GM12878 (cell line): ENCODE data around the gene TMBIM1. TPM values are rescaled to one million over a fixed set of nuclear protein-coding genes. Genes with fewer than 3 reads are reported as not detected.

Experiments used
- BHLHE40 ChIP-seq, 2 experiments: fragments of 450-650 bp in 1 of 2; IDR thresholded peaks; 2 replicates each; pipeline ENCODE4 v1.6.1; 2011 to 2017; ENCODE audit warnings: low read depth in 2 of 2, borderline replicate concordance in 1 of 2, improper control_type of control experiment in 1 of 2, low read length in 1 of 2, mild to moderate bottlenecking in 1 of 2
- CBX3 ChIP-seq: fragments of 200-600 bp; sonication (generic); IDR thresholded peaks from 2 replicates; pipeline ENCODE4 v1.6.1; 2016; ENCODE audit warnings: low read depth, borderline replicate concordance
- CBX5 ChIP-seq: sonication (generic); IDR thresholded peaks from 2 replicates; pipeline ENCODE4 v1.6.1; 2016; ENCODE audit warnings: low read depth, moderate library complexity, mild to moderate bottlenecking, inconsistent platforms
- CREB1 ChIP-seq: IDR thresholded peaks from 2 replicates; pipeline ENCODE4 v1.6.1; 2012; ENCODE audit warnings: low read depth, mild to moderate bottlenecking, inconsistent platforms
- ELK1 ChIP-seq: IDR thresholded peaks from 2 replicates; pipeline ENCODE4 v1.6.1; 2012; ENCODE audit warnings: low read depth, low read length, improper control_type of control experiment
- EP300 ChIP-seq, 2 experiments: fragments of 150-350 bp in 1 of 2; IDR thresholded peaks; 2 replicates each; pipeline ENCODE4 v1.6.1; 2011 to 2012; ENCODE audit warnings: low read depth in 2 of 2, low read length in 2 of 2, borderline replicate concordance in 1 of 2, improper control_type of control experiment in 1 of 2, inconsistent platforms in 1 of 2; ENCODE audit not compliant: control insufficient read depth in 1 of 2
- ETV6 ChIP-seq, 2 experiments: fragments of 450-650 bp in 1 of 2; IDR thresholded peaks in 1 of 2; conservative IDR thresholded peaks in 1 of 2; 2 replicates each; pipeline ENCODE4 v1.6.1; 2014; ENCODE audit warnings: antibody characterized with exemption in 1 of 2, borderline replicate concordance in 1 of 2, low read depth in 1 of 2, mild to moderate bottlenecking in 1 of 2, moderate library complexity in 1 of 2
- FOS ChIP-seq: IDR thresholded peaks from 3 replicates; pipeline ENCODE4 v1.6.1; 2011; ENCODE audit warnings: borderline replicate concordance; ENCODE audit not compliant: insufficient read length; ENCODE audit errors: extremely low read depth
- GATAD2B ChIP-seq: fragments of 450-650 bp; conservative IDR thresholded peaks from 2 replicates; pipeline ENCODE4 v1.6.1; 2017; ENCODE audit warnings: low read depth, mild to moderate bottlenecking, moderate library complexity
- HCFC1 ChIP-seq: fragments of 150-350 bp; IDR thresholded peaks from 2 replicates; pipeline ENCODE4 v1.6.1; 2014; ENCODE audit warnings: low read length
- HDAC6 ChIP-seq: fragments of 200-600 bp; sonication (generic); IDR thresholded peaks from one replicate; pipeline ENCODE4 v1.8.0; 2017; ENCODE audit warnings: antibody characterized with exemption; ENCODE audit not compliant: unreplicated experiment
- MEF2B ChIP-seq: fragments of 450-650 bp; IDR thresholded peaks from 2 replicates; pipeline ENCODE4 v1.6.1; 2018; ENCODE audit warnings: mild to moderate bottlenecking, moderate library complexity; ENCODE audit not compliant: partially characterized antibody, poor library complexity, severe bottlenecking
- MYB ChIP-seq: fragments of 150-350 bp; IDR thresholded peaks from 2 replicates; pipeline ENCODE4 v1.6.1; 2014; ENCODE audit warnings: mild to moderate bottlenecking, low read depth, low read length, borderline replicate concordance
- NBN ChIP-seq: fragments of 450-650 bp; IDR thresholded peaks from 2 replicates; pipeline ENCODE4 v1.6.1; 2016
- NFYA ChIP-seq: IDR thresholded peaks from 2 replicates; pipeline ENCODE4 v1.6.1; 2011; ENCODE audit warnings: low read depth, mild to moderate bottlenecking, low read length, improper control_type of control experiment, borderline replicate concordance
- NFYB ChIP-seq: IDR thresholded peaks from 2 replicates; pipeline ENCODE4 v1.6.1; 2011; ENCODE audit warnings: low read depth, mild to moderate bottlenecking, low read length, improper control_type of control experiment, moderate library complexity; ENCODE audit not compliant: insufficient read depth
- NRF1 ChIP-seq: conservative IDR thresholded peaks from 2 replicates; pipeline ENCODE4 v1.6.1; 2011; ENCODE audit warnings: mild to moderate bottlenecking, low read depth, low read length, improper control_type of control experiment
- PAX5 ChIP-seq: IDR thresholded peaks from 2 replicates; pipeline ENCODE4 v1.6.1; 2011; ENCODE audit warnings: low read depth, low read length, borderline replicate concordance
- RAD51 ChIP-seq: fragments of 450-650 bp; IDR thresholded peaks from 2 replicates; pipeline ENCODE4 v1.6.1; 2016; ENCODE audit warnings: moderate library complexity, mild to moderate bottlenecking, inconsistent platforms
- RB1 ChIP-seq: fragments of 450-650 bp; formaldehyde crosslinking; IDR thresholded peaks from 2 replicates; pipeline ENCODE4 v1.6.1; 2017; ENCODE audit warnings: mild to moderate bottlenecking, borderline replicate concordance
- RCOR1 ChIP-seq: conservative IDR thresholded peaks from 2 replicates; pipeline ENCODE4 v1.6.1; 2012; ENCODE audit warnings: low read depth, low read length, improper control_type of control experiment
- RUNX3 ChIP-seq: IDR thresholded peaks from 2 replicates; pipeline ENCODE4 v1.6.1; 2012; ENCODE audit warnings: low read length, inconsistent platforms
- SIX5 ChIP-seq: IDR thresholded peaks from 2 replicates; pipeline ENCODE4 v1.6.1; 2011; ENCODE audit warnings: mild to moderate bottlenecking, low read depth, low read length, moderate library complexity; ENCODE audit not compliant: severe bottlenecking
- SP1 ChIP-seq: IDR thresholded peaks from one replicate; pipeline ENCODE4 v1.6.1; 2011; ENCODE audit warnings: low read depth, low read length
- TBL1XR1 ChIP-seq: IDR thresholded peaks from 2 replicates; pipeline ENCODE4 v1.6.1; 2012; ENCODE audit warnings: low read depth, low read length, improper control_type of control experiment
- USF2 ChIP-seq: IDR thresholded peaks from 2 replicates; pipeline ENCODE4 v1.6.1; 2011; ENCODE audit warnings: low read depth, low read length, improper control_type of control experiment, borderline replicate concordance
- ZNF217 ChIP-seq: fragments of 450-650 bp; IDR thresholded peaks from 2 replicates; pipeline ENCODE4 v1.6.1; 2017; ENCODE audit warnings: antibody characterized with exemption, mild to moderate bottlenecking
- polyA plus RNA-seq, 11 experiments: library from polyadenylated mRNA; depleted of rRNA in 4 of 11; unstranded in 6 of 11; stranded (reverse) in 5 of 11; fragments of >200 nt; fragmentation: Nextera tagmentation in 4 of 11; fragmentation: Illumina TruSeq in 1 of 11; extraction: Ambion mirVana in 4 of 11; extraction: Trizol in 1 of 11; gene quantifications; 1 replicate in 1 of 11; 2 replicates in 10 of 11; pipeline versions ENCODE4 v1.2.1 to v1.2.3, GENCODE V29; 2011 to 2016; ENCODE audit warnings: inconsistent platforms in 2 of 11, missing spikeins in 2 of 11, low read depth in 1 of 11
- total RNA-seq, 4 experiments: library from RNA; depleted of rRNA in 3 of 4; stranded (reverse); fragments of >200 nt in 3 of 4; fragmentation: Illumina TruSeq in 1 of 4; extraction: Trizol in 1 of 4; gene quantifications; 2 replicates each; pipeline versions ENCODE4 v1.2.1 to v1.2.3, GENCODE V29; 2013 to 2021
- TF ChIP-seq, protein P1 (sequence below): IDR thresholded peaks from 2 replicates; pipeline ENCODE4 v1.6.1; 2011; ENCODE audit warnings: low read depth, mild to moderate bottlenecking, low read length, moderate library complexity, borderline replicate concordance; ENCODE audit errors: extremely low read depth

The TMBIM1 gene
- total and polyA plus RNA-seq, 10 of the 15 experiments (the other 5 are each of a cell fraction or from before 2014, with no cell fraction given): 6.1 to 38.3 (median 26.2) TPM

DNA sequence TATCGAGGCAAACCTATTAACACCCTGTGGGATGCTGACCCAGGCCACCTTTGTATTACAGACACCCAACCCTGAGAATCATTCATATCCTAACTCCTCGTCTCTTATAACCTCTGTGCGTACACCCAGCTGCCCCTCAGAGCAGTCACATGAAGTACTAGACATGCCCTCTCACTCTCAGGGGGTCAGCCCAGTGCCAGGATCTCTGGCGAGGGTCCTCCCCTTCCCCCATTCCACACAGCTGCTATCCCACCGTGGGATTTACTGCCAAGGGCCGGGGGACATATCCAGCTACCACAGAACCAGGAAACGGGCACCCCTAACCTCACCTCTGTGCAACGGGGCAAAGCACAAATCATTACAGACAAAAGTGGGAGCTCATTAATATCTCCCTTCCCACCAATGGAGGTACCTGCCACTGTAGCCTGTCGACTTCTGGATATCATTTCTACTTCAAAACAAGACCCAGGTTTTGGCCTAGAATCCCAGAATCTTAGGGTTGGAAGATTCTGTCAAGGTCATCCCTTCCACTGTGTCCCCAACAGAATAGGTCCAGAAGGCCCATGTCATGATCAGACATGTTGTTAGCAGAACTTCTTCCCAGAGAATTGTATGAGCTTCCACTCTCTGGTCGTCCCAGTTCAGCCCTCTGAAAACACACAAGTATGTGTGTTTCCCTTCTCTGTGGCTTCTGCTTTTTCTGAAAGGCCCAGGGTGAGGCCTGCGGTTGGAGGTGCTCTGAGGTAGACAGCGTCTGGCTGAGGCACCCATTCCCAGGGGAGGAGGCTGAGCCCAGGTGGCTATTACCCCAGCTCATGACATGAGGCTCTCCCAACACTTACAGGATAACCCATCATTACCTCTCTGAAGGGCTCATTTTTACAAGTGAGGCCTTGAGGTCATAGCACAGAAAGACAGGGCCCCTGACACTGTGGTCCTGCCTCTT is 1.7 kb downstream of the TMBIM1 start (continued):
- TF ChIP-seq FOS (no peak), ETV6 (conservative IDR thresholded peaks at IDR 0.05 in 1 of 2, IDR thresholded peaks at IDR 0.05 in 1 of 2; ENCODE audit: borderline replicate concordance in 1 of 2, low read depth in 1 of 2) (no peak), ZNF217 (no peak), PAX5 (no peak), RUNX3 (peak; percentile 94), USF2 (no peak), SIX5 (no peak), RAD51 (no peak), CBX3 (no peak), NBN (0 out of 2 replicates have a peak, but pooled peaks have one; percentile 66), RCOR1 (no peak), HDAC6 (no peak), BHLHE40 (IDR thresholded peaks at IDR 0.05; ENCODE audit: borderline replicate concordance in 1 of 2, low read depth in 2 of 2, low read length in 1 of 2) (peak; percentile 45 to 46; a peak in 2 of 4 replicates), NFYA (no peak), MEF2B (peak; percentile 98), CBX5 (no peak), TBL1XR1 (0 out of 2 replicates have a peak, but pooled peaks have one; percentile 29), ELK1 (no peak), MYB (no peak), SP1 (no peak), NRF1 (no peak), RB1 (no peak; the same call in 1 of the 2 replicates), EP300 (IDR thresholded peaks at IDR 0.05; ENCODE audit: borderline replicate concordance in 1 of 2, control insufficient read depth in 1 of 2, low read depth in 2 of 2, low read length in 2 of 2) (peak; percentile 31 to 52; a peak in 2 of 4 replicates), CREB1 (peak; percentile 55; the same call in 1 of the 2 replicates), GATAD2B (peak; percentile 27; the same call in 1 of the 2 replicates), NFYB (no peak), HCFC1 (no peak)
- TF ChIP-seq, protein P1, sequence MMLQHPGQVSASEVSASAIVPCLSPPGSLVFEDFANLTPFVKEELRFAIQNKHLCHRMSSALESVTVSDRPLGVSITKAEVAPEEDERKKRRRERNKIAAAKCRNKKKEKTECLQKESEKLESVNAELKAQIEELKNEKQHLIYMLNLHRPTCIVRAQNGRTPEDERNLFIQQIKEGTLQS: no peak
